ENCODE results near the gene ANK2. TPM values are rescaled to one million over a fixed set of nuclear protein-coding genes. Genes with fewer than 3 reads are reported as not detected.

ANK2 gene
- total RNA-seq, 1 donor, result under 0.01 TPM

- no peak for DNase-seq (ENCODE audit: low read depth in 2 of 3, low spot score in 2 of 3)
Observed at GRCh38 chr4:113383111-113383785, 333.8 kb downstream of the ANK2 start.

- DNase-seq (ENCODE audit: low read depth in 2 of 3, low spot score in 2 of 3), result peak in 2 of 3 donors; percentile 14 to 27
Observed at GRCh38 chr4:113384600-113384999, 335.1 kb downstream of the ANK2 start.

DNA sequence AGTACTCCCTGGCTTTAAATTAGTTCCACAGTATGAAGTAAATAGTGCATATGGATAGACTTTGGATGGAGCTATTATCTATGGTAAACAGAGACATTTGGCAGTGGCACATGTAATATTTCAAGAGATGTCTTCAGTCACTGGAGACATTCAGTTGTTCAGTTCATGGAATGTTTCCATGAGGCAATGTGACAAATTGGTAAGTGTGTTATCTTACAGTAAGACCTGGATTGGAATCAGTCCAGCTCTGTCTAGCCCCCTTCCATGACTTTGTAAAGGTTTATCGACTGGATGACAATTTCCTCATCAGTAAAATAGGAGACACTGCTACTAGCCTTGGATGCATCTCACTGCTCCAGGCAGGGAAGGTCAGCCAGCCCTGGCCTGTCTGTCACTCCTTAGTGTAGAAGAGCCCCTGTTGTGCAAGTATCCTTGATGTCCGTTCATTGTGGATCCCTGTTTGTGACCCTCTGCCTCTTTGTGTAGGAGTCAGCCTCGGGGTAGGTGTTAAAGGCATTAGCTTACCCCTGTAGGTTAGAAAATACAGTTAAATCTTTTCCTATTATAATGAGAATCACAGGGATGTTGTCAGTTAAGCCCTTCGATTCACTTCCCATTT, 335.9 kb downstream of the ANK2 start:
- DNase-seq (ENCODE audit: low read depth in 2 of 3, low spot score in 2 of 3), result no peak

GRCh38 chr4:113389160-113389559, 339.7 kb downstream of the ANK2 start:
- no peak for DNase-seq (ENCODE audit: low read depth in 2 of 3, low spot score in 2 of 3)

- DNase-seq (ENCODE audit: low read depth in 2 of 3, low spot score in 2 of 3), result no peak
Observed at GRCh38 chr4:113390850-113391249, 341.4 kb downstream of the ANK2 start.

DNA sequence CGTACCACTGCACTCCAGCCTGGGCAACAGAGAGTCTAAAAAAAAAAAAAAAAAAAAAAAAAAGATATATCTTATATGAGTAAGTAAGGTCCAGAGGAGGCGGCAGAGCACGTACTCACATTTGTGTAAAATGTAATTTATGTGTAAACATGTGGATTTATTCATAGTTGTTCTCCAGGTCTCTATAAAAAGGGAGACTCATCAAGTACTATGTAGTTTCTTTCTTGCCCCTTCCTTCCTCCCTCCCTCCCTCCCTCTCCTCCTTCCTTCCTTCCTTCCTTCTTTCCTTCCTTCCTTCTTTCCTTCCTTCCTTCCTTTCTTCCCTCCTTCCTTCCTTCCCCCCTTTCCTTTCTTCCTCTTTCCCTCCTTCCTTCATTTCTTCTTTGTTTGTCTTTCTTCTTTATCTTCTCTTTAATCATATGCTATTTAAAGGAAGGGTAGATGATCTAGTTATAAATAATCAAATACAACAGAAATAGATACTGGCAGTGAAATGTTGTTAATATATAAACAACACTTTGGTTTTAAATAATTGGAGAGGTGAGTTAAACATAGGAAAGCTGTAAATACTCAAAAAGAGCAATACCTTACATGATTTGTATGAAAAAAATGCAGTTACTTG, 344.8 kb downstream of the ANK2 start:
- no peak for DNase-seq (ENCODE audit: low read depth in 2 of 3, low spot score in 2 of 3)

- peak; percentile 42 to 89 (median 66) for DNase-seq (ENCODE audit: low read depth in 2 of 3, low spot score in 2 of 3)
Observed at GRCh38 chr4:113394730-113395530, 345.5 kb downstream of the ANK2 start.

DNA sequence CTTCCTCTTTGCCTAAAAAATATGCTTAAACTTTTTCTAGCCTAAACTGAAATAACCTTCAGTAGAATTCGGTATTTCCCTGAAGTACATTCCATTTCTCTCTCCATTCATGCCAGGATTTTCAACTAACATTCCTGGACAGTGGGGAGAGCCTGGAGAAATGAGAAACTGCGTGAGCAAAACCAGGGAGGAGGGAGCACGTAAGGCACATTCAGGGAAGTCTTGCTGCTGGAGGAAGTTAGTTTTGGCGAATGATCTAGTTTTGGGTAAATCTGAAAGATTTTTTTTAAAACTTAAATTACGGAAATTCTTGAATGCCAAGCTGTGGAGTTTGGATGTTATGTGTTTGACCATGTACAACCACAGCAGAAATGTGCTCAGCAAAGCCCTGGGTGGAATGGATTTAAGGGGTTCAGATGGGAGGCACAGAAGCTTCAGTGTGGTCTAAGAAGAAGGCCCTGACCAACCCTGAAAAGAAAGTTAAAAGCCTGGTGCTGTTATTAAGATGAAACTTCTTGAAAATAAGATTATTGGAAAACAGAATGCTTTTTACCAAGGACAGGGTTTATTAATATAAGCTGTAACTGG, 347.8 kb downstream of the ANK2 start:
- no peak for DNase-seq (ENCODE audit: low read depth in 2 of 3, low spot score in 2 of 3)

DNA sequence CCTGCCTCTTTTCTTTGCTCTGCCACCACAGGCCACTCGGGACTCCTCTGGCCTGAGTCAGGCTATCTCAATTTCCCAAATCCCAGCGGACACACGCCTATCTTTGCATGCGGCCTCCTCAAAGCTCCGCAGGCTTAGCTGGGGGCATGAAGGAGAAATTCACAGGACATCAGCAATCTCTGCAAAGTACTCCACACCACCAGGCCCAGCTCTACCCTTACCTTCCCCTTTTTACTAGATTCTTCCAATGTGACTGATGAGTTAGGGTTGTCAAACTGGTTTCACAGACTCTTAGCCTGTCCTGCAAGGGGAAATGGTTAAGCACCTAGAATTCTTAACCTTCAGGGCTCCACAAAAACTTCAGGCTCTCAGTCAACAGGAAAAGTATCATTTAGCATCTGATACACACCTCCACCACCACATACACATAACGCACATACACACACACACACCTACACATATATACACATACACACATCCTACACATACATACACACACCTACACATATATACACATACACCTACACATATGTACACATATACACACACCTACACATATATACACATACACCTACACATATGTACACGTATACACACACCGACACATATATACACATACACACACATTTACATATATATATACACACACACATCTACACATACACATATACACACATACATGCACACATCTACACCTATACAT, 349.1 kb downstream of the ANK2 start:
- DNase-seq (ENCODE audit: low read depth in 2 of 3, low spot score in 2 of 3), result no peak

- DNase-seq (ENCODE audit: low read depth in 2 of 3, low spot score in 2 of 3), result no peak
Observed at GRCh38 chr4:113404167-113404571, 354.7 kb downstream of the ANK2 start.

- no peak for DNase-seq (ENCODE audit: low read depth in 2 of 3, low spot score in 2 of 3)
Observed at GRCh38 chr4:113404841-113405240, 355.4 kb downstream of the ANK2 start.

DNA sequence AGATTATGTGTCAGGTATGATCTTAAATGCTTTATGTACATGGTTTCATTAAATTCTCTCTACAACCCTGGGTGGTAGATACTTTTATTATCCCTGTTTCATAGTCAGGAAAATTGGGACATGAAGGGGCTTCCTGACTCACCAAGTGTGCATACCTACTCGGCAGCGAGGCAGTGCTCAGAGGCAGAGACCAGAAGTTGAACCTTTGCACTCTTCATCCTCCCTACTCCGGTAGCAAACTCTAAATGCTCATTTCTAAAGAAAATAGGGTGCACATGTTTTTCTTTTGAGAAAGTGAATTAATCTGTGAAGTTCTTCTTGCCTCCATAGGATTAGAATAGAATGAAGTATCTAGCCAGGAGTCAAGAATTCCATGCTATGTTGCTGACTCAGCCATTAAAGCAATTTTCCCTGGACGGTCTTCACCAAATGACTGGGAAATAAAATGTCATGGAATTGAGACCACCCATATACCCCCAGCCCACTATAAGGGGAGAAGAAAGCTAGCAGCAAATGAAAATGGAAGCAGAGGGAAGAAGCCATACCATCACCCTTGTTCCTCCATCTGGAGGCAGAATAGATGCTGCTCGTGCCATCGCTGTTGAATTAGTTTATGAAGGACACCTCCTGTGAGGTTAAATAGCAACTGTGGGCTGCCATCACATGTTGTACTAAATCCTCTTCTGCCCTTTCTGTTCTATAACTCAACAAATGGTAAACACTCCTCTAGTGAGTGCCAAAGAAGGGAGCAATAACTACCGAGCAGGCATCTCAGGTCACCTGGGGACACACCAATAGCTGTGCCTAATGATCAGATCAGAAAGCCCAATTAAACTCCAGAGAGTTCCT, 356.6 kb downstream of the ANK2 start:
- DNase-seq (ENCODE audit: low read depth in 2 of 3, low spot score in 2 of 3), result no peak

DNA sequence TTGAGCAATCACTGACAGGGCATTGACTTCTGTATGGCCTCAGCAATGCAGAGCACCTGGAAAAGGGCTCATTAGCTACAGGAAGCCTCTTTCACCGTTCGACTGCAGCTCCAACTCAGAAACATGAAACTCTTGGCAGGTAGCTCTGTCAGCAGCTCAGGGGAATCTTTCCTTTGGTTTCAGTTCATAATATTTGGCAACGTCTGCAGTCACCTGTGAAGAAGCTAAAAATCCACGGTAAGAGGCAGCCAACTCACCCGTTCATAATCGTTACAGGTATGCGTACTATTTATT, 357.2 kb downstream of the ANK2 start:
- no peak for DNase-seq (ENCODE audit: low read depth in 2 of 3, low spot score in 2 of 3)

GRCh38 chr4:113407409-113407808, 358.0 kb downstream of the ANK2 start:
- DNase-seq (ENCODE audit: low read depth in 2 of 3, low spot score in 2 of 3), result no peak

DNA sequence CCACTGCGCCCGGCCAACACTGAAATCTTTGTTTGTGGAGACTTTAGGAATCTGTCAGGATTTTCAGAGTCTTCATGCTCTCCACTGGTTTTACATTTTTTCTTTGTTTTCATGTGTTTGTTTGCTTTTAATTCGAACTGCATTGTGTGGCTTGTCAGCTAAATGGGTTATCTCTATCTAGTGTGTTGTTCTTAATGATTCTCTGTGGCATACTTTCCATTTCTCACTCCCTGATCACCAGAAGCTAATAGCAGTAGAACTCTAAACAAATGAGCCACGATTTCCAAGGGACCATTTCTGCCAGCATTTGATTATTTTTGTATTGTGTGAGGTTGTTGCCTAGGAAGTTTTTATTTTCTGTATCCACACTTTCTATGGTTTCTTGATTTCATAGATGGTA, 359.7 kb downstream of the ANK2 start:
- no peak for DNase-seq (ENCODE audit: low read depth in 2 of 3, low spot score in 2 of 3)

- no peak for DNase-seq (ENCODE audit: low read depth in 2 of 3, low spot score in 2 of 3)
Observed at GRCh38 chr4:113410686-113411085, 361.2 kb downstream of the ANK2 start.

DNA sequence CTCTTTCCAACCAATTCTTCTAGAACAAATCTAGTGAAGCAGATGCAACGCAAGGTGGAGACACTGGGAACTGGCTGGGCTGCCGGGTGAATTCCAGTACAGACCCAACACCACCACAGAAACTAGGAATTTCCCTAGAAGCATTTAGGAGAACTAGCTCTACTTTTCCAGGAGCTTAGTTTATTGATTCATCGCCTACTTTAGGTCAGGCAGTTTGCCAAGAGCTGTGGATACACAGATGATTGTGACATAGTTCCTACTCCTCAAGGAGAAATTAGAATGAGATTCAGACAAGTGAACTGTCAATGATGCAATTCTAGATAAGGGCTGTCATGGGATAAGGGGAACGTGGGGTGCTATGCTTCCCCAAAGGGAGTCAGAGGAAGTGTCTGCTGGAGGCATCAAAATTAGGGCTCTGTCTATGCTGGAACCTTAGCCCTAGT, 362.1 kb downstream of the ANK2 start:
- no peak for DNase-seq (ENCODE audit: low read depth in 2 of 3, low spot score in 2 of 3)

DNA sequence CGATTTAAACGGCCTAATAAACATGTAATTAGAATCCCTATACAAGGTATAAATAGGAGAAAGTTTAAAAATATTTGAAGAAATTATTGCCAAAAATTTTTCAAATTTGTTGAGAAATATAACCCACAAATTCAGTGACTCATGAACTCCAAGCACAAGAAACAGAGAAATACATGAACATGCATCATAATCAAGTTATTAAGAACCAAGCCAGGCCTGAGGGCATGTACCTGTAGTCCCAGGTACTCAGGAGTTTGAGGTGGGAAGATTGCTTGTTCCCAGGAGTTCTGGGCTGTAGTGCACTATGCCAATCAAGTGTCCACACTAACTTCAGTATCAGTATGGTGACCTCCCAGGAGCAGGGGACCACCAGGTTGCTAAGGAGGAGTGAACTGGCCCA, 370.2 kb downstream of the ANK2 start:
- no peak for DNase-seq (ENCODE audit: low read depth in 2 of 3, low spot score in 2 of 3)

DNA sequence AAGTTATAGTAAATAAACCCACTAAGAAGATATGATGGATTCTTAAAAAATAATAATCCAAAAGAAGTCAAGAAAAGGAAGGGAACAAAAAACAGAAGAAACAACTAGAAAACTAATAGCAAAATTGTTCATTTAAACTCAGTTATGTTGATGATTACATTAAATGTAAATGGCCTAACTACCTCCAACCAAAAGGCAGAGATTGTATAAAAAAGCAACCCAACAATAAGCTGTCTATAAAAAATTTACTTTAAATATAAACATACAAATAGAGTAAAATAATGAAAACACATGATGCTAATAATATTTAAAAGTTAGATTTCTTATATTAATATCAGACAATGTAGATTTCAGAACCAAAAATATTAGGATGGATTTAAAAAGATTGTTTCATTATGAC, 371.5 kb downstream of the ANK2 start:
- no peak for DNase-seq (ENCODE audit: low read depth in 2 of 3, low spot score in 2 of 3)

GRCh38 chr4:113423631-113424030, 374.2 kb downstream of the ANK2 start:
- no peak for DNase-seq (ENCODE audit: low read depth in 2 of 3, low spot score in 2 of 3)
